HG03469 (cell line): ENCODE data around the gene C15orf62.

Source experiments
- ATAC-seq: cut with Tn5 transposase; IDR thresholded peaks from one replicate; pipeline ENCODE4 v1.9.1; 2021; ENCODE audit warnings: mild to moderate bottlenecking, moderate library complexity, moderate number of reproducible peaks; ENCODE audit not compliant: unreplicated experiment

C15orf62 gene

GRCh38 chr15:40769274-40770146 lies at the start of gene C15orf62:
Gene C15orf62 (plus strand): TSS chr15:40769980. CDS start chr15:40770496, 516 bp downstream.
- ATAC-seq, result no peak

- no peak for ATAC-seq
Measured at GRCh38 chr15:40721701-40722100, 48.1 kb upstream of the C15orf62 start.

- no peak for ATAC-seq
Measured at GRCh38 chr15:40722354-40722753, 47.4 kb upstream of the C15orf62 start.

GRCh38 chr15:40722934-40723333 lies 46.8 kb upstream of the C15orf62 start:
- no peak for ATAC-seq

GRCh38 chr15:40723919-40724318 lies 45.9 kb upstream of the C15orf62 start:
- no peak for ATAC-seq

GRCh38 chr15:40731034-40731433 lies 38.7 kb upstream of the C15orf62 start:
- no peak for ATAC-seq

- no peak for ATAC-seq
Measured at GRCh38 chr15:40736575-40736974, 33.2 kb upstream of the C15orf62 start.

GRCh38 chr15:40737048-40737447 lies 32.7 kb upstream of the C15orf62 start:
- no peak for ATAC-seq

- ATAC-seq, result no peak
Measured at GRCh38 chr15:40739047-40739446, 30.7 kb upstream of the C15orf62 start.

GRCh38 chr15:40739854-40740253 lies 29.9 kb upstream of the C15orf62 start:
- no peak for ATAC-seq

GRCh38 chr15:40743485-40743901 lies 26.3 kb upstream of the C15orf62 start:
- ATAC-seq, result no peak

GRCh38 chr15:40743921-40744814 lies 25.6 kb upstream of the C15orf62 start:
- no peak for ATAC-seq

GRCh38 chr15:40744815-40745152 lies 25.0 kb upstream of the C15orf62 start:
- no peak for ATAC-seq

- no peak for ATAC-seq
Measured at GRCh38 chr15:40746916-40747418, 22.8 kb upstream of the C15orf62 start.

- ATAC-seq, result no peak
Measured at GRCh38 chr15:40747685-40748631, 21.8 kb upstream of the C15orf62 start.

GRCh38 chr15:40749151-40749630 lies 20.6 kb upstream of the C15orf62 start:
- no peak for ATAC-seq

GRCh38 chr15:40750885-40751284 lies 18.9 kb upstream of the C15orf62 start:
- no peak for ATAC-seq

GRCh38 chr15:40751745-40752144 lies 18.0 kb upstream of the C15orf62 start:
- no peak for ATAC-seq

GRCh38 chr15:40754574-40754882 lies 15.3 kb upstream of the C15orf62 start:
- ATAC-seq, result no peak
